OCI-LY3 (cell line): ENCODE measurements around the gene EPC1.

Source experiments
- CTCF ChIP-seq: fragments of 200-600, 300-600 bp; sonication (generic); IDR thresholded peaks from 2 replicates; pipeline ENCODE4 v1.5.1; 2014; ENCODE audit warnings: antibody characterized with exemption, low read length, low read depth
- EZH2phosphoT487 ChIP-seq: fragments of 200-600 bp; shearing (Covaris generic); IDR thresholded peaks from 2 replicates; pipeline ENCODE4 v1.6.1; 2018; ENCODE audit warnings: antibody characterized with exemption, mixed run types, low read depth

- TF ChIP-seq CTCF (no peak), EZH2phosphoT487 (no peak)
Observed at GRCh38 chr10:32338262-32338661, 8.7 kb downstream of the EPC1 start.
